Measurements from ENCODE around the gene ANKRD2. TPM values are rescaled to one million over a fixed set of nuclear protein-coding genes. Genes with fewer than 3 reads are reported as not detected.
"Not testable (repeated sequence)": the region's sequence is repeated elsewhere in the genome, so short reads cannot be mapped to it uniquely, and the experiment has no call there.

The ANKRD2 gene
- total and polyA plus RNA-seq, 2 experiments from 2014 or later = not detected

- peak overlapping the region; percentile 34; the same call in 1 of the 2 replicates for H3K9ac ChIP-seq
- DNase-seq = peak; percentile 34
- H3K9me2 ChIP-seq (ENCODE audit: insufficient read depth) = no peaks in the 10 kb centered on the region
- H3K36me3 ChIP-seq (ENCODE audit: low read depth) = no peaks in the 10 kb centered on the region
- no peak for TF ChIP-seq EZH2phosphoT487 (IDR thresholded peaks at IDR 0.05; ENCODE audit: insufficient read depth, low read depth)
- TF ChIP-seq EZH2 (IDR thresholded peaks at IDR 0.05; ENCODE audit: insufficient read depth, poor library complexity, severe bottlenecking) = no peak
- H3K27me3 ChIP-seq (replicated peaks; ENCODE audit: insufficient read depth) = no peaks in the 10 kb centered on the region
- 54 to 65% methylated on average over 13 of the region's 13 CpGs for WGBS, 2 experiments (ENCODE audit: low coverage in 1 of 2, low lambda C conversion rate in 2 of 2, missing lambda C conversion rate in 2 of 2)
- H2AFZ ChIP-seq = no peak overlapping the region
- H3K79me2 ChIP-seq (ENCODE audit: insufficient read depth) = peaks cover 94% of the 10 kb centered on the region
- no peaks in the 10 kb centered on the region for H4K20me1 ChIP-seq (ENCODE audit: insufficient read depth)
- no peaks in the 10 kb centered on the region for H3K9me3 ChIP-seq (ENCODE audit: low read depth)
- in situ Hi-C loops (cut with MboI) = no loop called here
- H3K4me2 ChIP-seq (ENCODE audit: unreplicated experiment) = no peak overlapping the region
- no peak overlapping the region for H3K4me3 ChIP-seq
- peaks cover 4% of the 10 kb centered on the region for H3K4me1 ChIP-seq (ENCODE audit: insufficient read depth)
- no peaks in the 10 kb centered on the region for H3F3A ChIP-seq (ENCODE audit: insufficient read depth)
- no peak overlapping the region for H3K27ac ChIP-seq
Measured at GRCh38 chr10:97549587-97550322, 22.8 kb upstream of the ANKRD2 start.

- Histone ChIP-seq H3K9ac (peak overlapping the region; percentile 34; the same call in 1 of the 2 replicates), H3K79me2 (ENCODE audit: insufficient read depth) (peaks cover 93% of the 10 kb centered on the region), H3K27me3 (replicated peaks; ENCODE audit: insufficient read depth) (no peaks in the 10 kb centered on the region), H3K4me2 (ENCODE audit: unreplicated experiment) (no peak overlapping the region), H3K27ac (no peak overlapping the region), H3F3A (ENCODE audit: insufficient read depth) (no peaks in the 10 kb centered on the region), H2AFZ (no peak overlapping the region), H3K4me3 (no peak overlapping the region), H4K20me1 (ENCODE audit: insufficient read depth) (no peaks in the 10 kb centered on the region), H3K4me1 (ENCODE audit: insufficient read depth) (peaks cover 4% of the 10 kb centered on the region), H3K9me3 (ENCODE audit: low read depth) (no peaks in the 10 kb centered on the region), H3K36me3 (ENCODE audit: low read depth) (no peaks in the 10 kb centered on the region), H3K9me2 (ENCODE audit: insufficient read depth) (no peaks in the 10 kb centered on the region)
- in situ Hi-C loops (cut with MboI) = no loop called here
- no peak for DNase-seq
- TF ChIP-seq EZH2phosphoT487 (IDR thresholded peaks at IDR 0.05; ENCODE audit: insufficient read depth, low read depth) = no peak
- 88% methylated on average over 10 of the region's 10 CpGs for WGBS, 2 experiments (ENCODE audit: low coverage in 1 of 2, low lambda C conversion rate in 2 of 2, missing lambda C conversion rate in 2 of 2)
Measured at GRCh38 chr10:97550336-97551149, 22.0 kb upstream of the ANKRD2 start.

DNA sequence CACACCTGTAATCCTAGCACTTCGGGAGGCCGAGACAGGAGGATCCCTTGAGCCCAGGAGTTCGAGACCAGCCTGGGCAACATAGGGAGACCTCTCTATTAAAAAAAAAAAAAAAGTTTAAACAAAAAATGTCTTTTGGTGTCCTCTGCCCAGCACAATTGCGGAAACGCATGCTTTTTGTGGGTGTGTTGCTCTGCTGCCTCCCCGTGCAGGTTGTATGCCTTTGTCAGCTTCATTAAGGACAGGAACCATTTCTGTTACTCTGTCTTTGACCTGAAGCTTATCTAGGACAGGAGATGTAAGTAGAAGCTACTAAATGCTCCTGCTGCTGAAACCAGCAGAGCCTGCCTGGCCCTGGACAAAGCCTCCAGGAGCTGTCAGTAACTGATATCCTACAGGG lies 21.3 kb upstream of the ANKRD2 start:
- no peaks in the 10 kb centered on the region for H4K20me1 ChIP-seq (ENCODE audit: insufficient read depth)
- no peaks in the 10 kb centered on the region for H3K9me2 ChIP-seq (ENCODE audit: insufficient read depth)
- in situ Hi-C loops (cut with MboI) = no loop called here
- WGBS, 2 experiments (ENCODE audit: low coverage in 1 of 2, low lambda C conversion rate in 2 of 2, missing lambda C conversion rate in 2 of 2) = 91 to 93% methylated on average over 6 of the region's 6 CpGs
- no peaks in the 10 kb centered on the region for H3K9me3 ChIP-seq (ENCODE audit: low read depth)
- H3K4me1 ChIP-seq (ENCODE audit: insufficient read depth) = peaks cover 4% of the 10 kb centered on the region
- no peak overlapping the region for H2AFZ ChIP-seq
- no peaks in the 10 kb centered on the region for H3K36me3 ChIP-seq (ENCODE audit: low read depth)
- H3K4me2 ChIP-seq (ENCODE audit: unreplicated experiment) = no peak overlapping the region
- H3K79me2 ChIP-seq (ENCODE audit: insufficient read depth) = peaks cover 90% of the 10 kb centered on the region
- no peak overlapping the region for H3K4me3 ChIP-seq
- H3K27me3 ChIP-seq (replicated peaks; ENCODE audit: insufficient read depth) = no peaks in the 10 kb centered on the region
- H3F3A ChIP-seq (ENCODE audit: insufficient read depth) = no peaks in the 10 kb centered on the region
- no peak for DNase-seq
- H3K27ac ChIP-seq = no peak overlapping the region
- no peak overlapping the region for H3K9ac ChIP-seq
- TF ChIP-seq EZH2 (IDR thresholded peaks at IDR 0.05; ENCODE audit: insufficient read depth, poor library complexity, severe bottlenecking) (no peak), EZH2phosphoT487 (IDR thresholded peaks at IDR 0.05; ENCODE audit: insufficient read depth, low read depth) (no peak)

- Histone ChIP-seq H3K4me3 (no peak overlapping the region), H3K9me3 (ENCODE audit: low read depth) (no peaks in the 10 kb centered on the region), H3F3A (ENCODE audit: insufficient read depth) (no peaks in the 10 kb centered on the region), H3K27ac (no peak overlapping the region), H4K20me1 (ENCODE audit: insufficient read depth) (no peaks in the 10 kb centered on the region), H2AFZ (no peak overlapping the region), H3K4me1 (ENCODE audit: insufficient read depth) (peaks cover 4% of the 10 kb centered on the region), H3K9me2 (ENCODE audit: insufficient read depth) (no peaks in the 10 kb centered on the region), H3K36me3 (ENCODE audit: low read depth) (no peaks in the 10 kb centered on the region), H3K27me3 (replicated peaks; ENCODE audit: insufficient read depth) (no peaks in the 10 kb centered on the region), H3K9ac (no peak overlapping the region), H3K79me2 (ENCODE audit: insufficient read depth) (peaks cover 90% of the 10 kb centered on the region), H3K4me2 (ENCODE audit: unreplicated experiment) (no peak overlapping the region)
- TF ChIP-seq EZH2phosphoT487 (IDR thresholded peaks at IDR 0.05; ENCODE audit: insufficient read depth, low read depth) (no peak), EZH2 (IDR thresholded peaks at IDR 0.05; ENCODE audit: insufficient read depth, poor library complexity, severe bottlenecking) (no peak)
- in situ Hi-C loops (cut with MboI) = no loop called here
- WGBS, 2 experiments (ENCODE audit: low coverage in 1 of 2, low lambda C conversion rate in 2 of 2, missing lambda C conversion rate in 2 of 2) = 15 to 16% methylated on average over 6 of the region's 6 CpGs
- DNase-seq = peak; percentile 85
Measured at GRCh38 chr10:97553575-97554031, 19.0 kb upstream of the ANKRD2 start.

DNA sequence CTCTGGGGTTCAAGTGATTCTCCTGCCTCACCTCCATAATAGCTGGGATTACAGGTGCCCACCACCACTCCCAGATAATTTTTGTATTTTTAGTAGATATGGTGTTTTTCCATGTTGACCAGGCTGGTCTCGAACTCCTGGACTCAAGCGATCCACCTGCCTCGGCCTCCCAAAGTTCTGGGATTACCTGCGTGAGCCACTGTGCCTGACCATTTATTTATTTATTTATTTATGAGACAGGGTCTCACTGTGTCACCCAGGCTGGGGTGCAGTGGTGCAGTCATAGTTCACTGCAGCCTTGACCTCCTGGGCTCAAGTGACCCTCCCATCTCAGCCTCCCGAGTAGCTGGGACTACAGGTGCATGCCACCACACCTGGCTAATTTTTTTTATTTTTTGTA lies 18.2 kb upstream of the ANKRD2 start:
- H3K27me3 ChIP-seq (replicated peaks; ENCODE audit: insufficient read depth); DNase-seq; H3K9ac ChIP-seq; H3F3A ChIP-seq (ENCODE audit: insufficient read depth); H3K9me2 ChIP-seq (ENCODE audit: insufficient read depth); H3K4me3 ChIP-seq; H4K20me1 ChIP-seq (ENCODE audit: insufficient read depth); H3K9me3 ChIP-seq (ENCODE audit: low read depth); H3K36me3 ChIP-seq (ENCODE audit: low read depth); in situ Hi-C loops (cut with MboI); H2AFZ ChIP-seq; H3K4me2 ChIP-seq (ENCODE audit: unreplicated experiment); H3K27ac ChIP-seq; H3K4me1 ChIP-seq (ENCODE audit: insufficient read depth): not testable (repeated sequence)
- peaks cover 90% of the 10 kb centered on the region for H3K79me2 ChIP-seq (ENCODE audit: insufficient read depth)
- WGBS, 2 experiments (ENCODE audit: low coverage in 1 of 2, low lambda C conversion rate in 2 of 2, missing lambda C conversion rate in 2 of 2) = 81 to 84% methylated on average over 5 of the region's 5 CpGs

DNA sequence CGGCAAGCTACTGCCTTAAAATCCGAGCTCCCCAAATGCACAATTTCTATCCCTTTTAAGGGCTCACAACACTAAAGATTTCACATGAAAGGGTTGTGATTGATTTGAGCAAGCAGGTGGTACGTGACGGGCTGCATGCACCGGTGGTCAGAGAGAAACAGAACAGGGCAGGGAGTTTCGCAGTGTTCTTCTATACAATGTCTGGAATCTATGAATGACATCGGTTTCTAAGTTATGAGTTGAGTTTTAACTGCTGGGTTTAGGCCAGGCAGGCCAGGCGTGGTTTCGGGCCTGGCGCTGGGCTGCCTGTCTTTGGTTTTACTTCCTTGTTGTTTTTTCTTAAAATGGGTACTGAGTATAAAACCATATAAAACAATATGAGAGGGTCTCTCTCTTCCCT lies 17.0 kb upstream of the ANKRD2 start:
- 84 to 88% methylated on average over 7 to 8 of the region's 10 CpGs for WGBS, 2 experiments (ENCODE audit: low coverage in 1 of 2, low lambda C conversion rate in 2 of 2, missing lambda C conversion rate in 2 of 2)
- H3K4me2 ChIP-seq (ENCODE audit: unreplicated experiment); H3K9me3 ChIP-seq (ENCODE audit: low read depth); in situ Hi-C loops (cut with MboI); H3K27me3 ChIP-seq (replicated peaks; ENCODE audit: insufficient read depth); H3K4me1 ChIP-seq (ENCODE audit: insufficient read depth); H3K4me3 ChIP-seq; H2AFZ ChIP-seq; H4K20me1 ChIP-seq (ENCODE audit: insufficient read depth); H3K27ac ChIP-seq; H3F3A ChIP-seq (ENCODE audit: insufficient read depth); H3K9me2 ChIP-seq (ENCODE audit: insufficient read depth); H3K36me3 ChIP-seq (ENCODE audit: low read depth); H3K9ac ChIP-seq; DNase-seq: not testable (repeated sequence)
- peaks cover 92% of the 10 kb centered on the region for H3K79me2 ChIP-seq (ENCODE audit: insufficient read depth)

All from GM23248 (cell line).